ENCODE measurements around the gene SYCP1. TPM values are rescaled to one million over a fixed set of nuclear protein-coding genes. Genes with fewer than 3 reads are reported as not detected.
"Not testable (repeated sequence)": the region's sequence is repeated elsewhere in the genome, so short reads cannot be mapped to it uniquely, and the experiment has no call there.

The SYCP1 gene
- total RNA-seq: not detected

DNA sequence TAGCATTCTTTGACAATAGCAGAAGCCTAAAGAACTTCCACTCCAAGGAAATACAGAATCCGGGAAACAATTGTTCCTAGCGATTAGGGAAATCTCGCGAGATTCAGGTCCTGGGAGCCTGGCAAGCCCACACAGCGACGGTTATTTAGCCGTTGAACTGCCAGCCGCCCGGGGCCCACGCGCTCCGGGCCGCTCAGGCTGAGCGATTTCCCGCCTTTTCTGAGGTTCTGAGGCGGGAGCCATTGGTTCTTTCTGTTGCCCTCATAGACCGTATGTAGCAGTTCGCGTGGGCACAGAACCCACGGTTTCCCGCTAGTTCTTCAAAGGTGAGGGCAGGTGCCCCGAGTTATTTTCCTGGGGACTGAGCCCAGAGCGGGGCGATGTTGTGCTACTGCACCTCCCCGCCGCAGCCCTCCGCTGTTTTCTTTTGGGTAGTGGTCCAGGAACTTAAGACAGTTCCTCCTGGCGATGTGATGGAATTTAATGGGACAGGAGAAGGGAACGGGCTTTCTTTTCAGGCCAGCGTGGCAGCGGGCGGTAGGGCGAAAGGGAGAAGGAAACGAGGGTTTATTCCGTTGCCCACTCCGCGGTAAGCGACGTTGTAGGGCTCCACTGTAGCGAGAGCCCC is at the start of gene SYCP1:
Gene SYCP1 (plus strand): TSS at position 171 of the 628 bp plus-strand sequence. CDS start 602 bp downstream, outside the sequence.
- intact Hi-C loops (cut with DNase I): no loop called here
- peaks cover 0 to 12% of the 10 kb centered on the region in 2 donors for H3K27me3 ChIP-seq
- H3K36me3 ChIP-seq (replicated peaks in 1 of 2; ENCODE audit: insufficient read depth in 1 of 2, low read depth in 2 of 2): no peaks in the 10 kb centered on the region
- H3K9me3 ChIP-seq: no peaks in the 10 kb centered on the region
- no peak within 1 kb of the TSS for H3K4me3 ChIP-seq
- DNase-seq (no peak), ATAC-seq (no peak)
- WGBS, 2 donors: 24 to 29% methylated on average over 28 to 40 of the region's 40 CpGs
- no peak within 1 kb of the TSS for H3K27ac ChIP-seq
- H3K4me1 ChIP-seq: peaks cover 4% of the 10 kb centered on the region
- TF ChIP-seq POLR2A (IDR thresholded peaks at IDR 0.05) (no peak), CTCF (IDR thresholded peaks at IDR 0.05) (no peak)

DNA sequence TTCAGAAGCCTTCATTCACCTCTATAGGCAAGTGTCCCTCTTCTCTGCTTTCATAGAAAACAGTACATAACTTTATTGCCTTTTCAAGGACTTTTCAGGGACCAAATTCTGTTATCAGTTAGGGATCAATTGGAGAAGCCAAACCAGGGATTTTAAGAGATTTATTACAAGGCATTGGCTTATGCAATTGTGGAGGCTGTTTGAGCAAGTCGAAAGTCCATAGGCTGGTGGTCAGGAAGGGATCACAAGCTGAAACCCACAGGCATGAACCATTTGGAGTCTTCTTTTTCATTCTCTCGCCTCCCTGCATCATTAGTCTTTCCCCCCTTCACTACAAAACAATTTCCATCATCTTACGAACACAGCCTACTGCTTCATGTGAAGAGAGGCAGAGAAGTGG is 34.8 kb upstream of the SYCP1 start:
- Histone ChIP-seq H3K9me3 (no peaks in the 10 kb centered on the region), H3K4me1 (no peaks in the 10 kb centered on the region), H3K4me3 (no peak overlapping the region), H3K36me3 (replicated peaks in 1 of 2; ENCODE audit: insufficient read depth in 1 of 2, low read depth in 2 of 2) (no peaks in the 10 kb centered on the region), H3K27me3 (no peaks in the 10 kb centered on the region), H3K27ac (no peak overlapping the region)
- TF ChIP-seq CTCF (IDR thresholded peaks at IDR 0.05) (no peak), POLR2A (IDR thresholded peaks at IDR 0.05) (no peak)
- WGBS, 2 donors: 47 to 66% methylated on average over 3 of the region's 3 CpGs
- ATAC-seq: no peak
- intact Hi-C loops (cut with DNase I): no loop called here
- no peak for DNase-seq

DNA sequence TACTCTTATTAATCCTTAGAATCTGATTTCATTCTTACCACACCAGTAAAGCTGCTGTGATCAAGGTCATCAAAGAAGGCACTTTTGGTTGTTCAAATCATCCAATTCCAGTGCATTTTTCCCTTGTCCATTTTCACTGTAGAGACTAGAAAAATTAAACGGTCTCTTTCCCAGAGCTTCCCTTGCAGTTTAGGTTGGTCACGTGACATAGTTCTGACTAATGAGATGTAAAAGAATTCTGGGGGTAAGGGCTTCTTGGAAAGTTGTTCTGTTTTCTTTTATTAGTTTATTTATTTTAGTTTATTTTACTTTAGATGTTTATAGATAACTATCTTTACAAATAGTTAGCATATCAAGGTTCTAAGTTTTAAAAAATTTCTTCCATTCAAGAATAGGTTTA is 34.3 kb upstream of the SYCP1 start:
- DNase-seq: no peak
- H3K4me1 ChIP-seq: no peaks in the 10 kb centered on the region
- no peaks in the 10 kb centered on the region for H3K36me3 ChIP-seq (replicated peaks in 1 of 2; ENCODE audit: insufficient read depth in 1 of 2, low read depth in 2 of 2)
- no peak overlapping the region for H3K27ac ChIP-seq
- no peak overlapping the region for H3K4me3 ChIP-seq
- intact Hi-C loops (cut with DNase I): no loop called here
- no peak for TF ChIP-seq POLR2A (IDR thresholded peaks at IDR 0.05)
- no peak for TF ChIP-seq CTCF (IDR thresholded peaks at IDR 0.05)
- ATAC-seq: no peak
- H3K9me3 ChIP-seq: no peaks in the 10 kb centered on the region
- WGBS, 2 donors: 75 to 80% methylated on average over 2 of the region's 2 CpGs
- no peaks in the 10 kb centered on the region for H3K27me3 ChIP-seq

DNA sequence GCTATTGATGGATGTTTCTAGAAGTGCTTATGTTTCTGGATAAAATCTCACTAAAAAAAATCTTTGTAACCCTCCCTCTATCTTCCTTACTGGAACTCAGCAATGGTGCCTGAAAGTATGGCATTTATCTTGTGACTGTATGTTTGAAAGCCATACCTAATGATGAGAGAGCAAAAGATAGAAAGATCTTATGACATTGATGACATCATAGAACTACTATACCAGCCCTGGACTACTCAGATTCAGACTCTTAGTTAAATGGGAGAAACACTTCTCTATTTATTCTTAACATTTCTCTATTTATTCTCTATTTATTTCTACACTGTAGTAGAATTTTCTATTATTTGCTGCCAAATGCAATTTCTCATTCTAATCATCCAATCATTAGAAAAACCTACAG is 32.7 kb upstream of the SYCP1 start:
- no peaks in the 10 kb centered on the region for H3K4me1 ChIP-seq
- TF ChIP-seq CTCF (IDR thresholded peaks at IDR 0.05): no peak
- no peak for TF ChIP-seq POLR2A (IDR thresholded peaks at IDR 0.05)
- no peaks in the 10 kb centered on the region for H3K36me3 ChIP-seq (replicated peaks in 1 of 2; ENCODE audit: insufficient read depth in 1 of 2, low read depth in 2 of 2)
- no peaks in the 10 kb centered on the region for H3K9me3 ChIP-seq
- H3K27ac ChIP-seq: no peak overlapping the region
- H3K27me3 ChIP-seq: no peaks in the 10 kb centered on the region
- no peak for DNase-seq
- ATAC-seq: no peak
- intact Hi-C loops (cut with DNase I): no loop called here
- no peak overlapping the region for H3K4me3 ChIP-seq

GRCh38 chr1:114828251-114828650 is 26.4 kb upstream of the SYCP1 start:
- DNase-seq: no peak
- ATAC-seq: no peak
- 72 to 79% methylated on average over 5 of the region's 5 CpGs for WGBS, 2 donors
- intact Hi-C loops (cut with DNase I): no loop called here
- no peak overlapping the region for H3K4me3 ChIP-seq
- no peaks in the 10 kb centered on the region for H3K9me3 ChIP-seq
- no peak overlapping the region for H3K27ac ChIP-seq
- TF ChIP-seq POLR2A (IDR thresholded peaks at IDR 0.05) (no peak), CTCF (IDR thresholded peaks at IDR 0.05) (no peak)
- no peaks in the 10 kb centered on the region for H3K27me3 ChIP-seq
- H3K36me3 ChIP-seq (replicated peaks in 1 of 2; ENCODE audit: insufficient read depth in 1 of 2, low read depth in 2 of 2): no peaks in the 10 kb centered on the region
- no peaks in the 10 kb centered on the region for H3K4me1 ChIP-seq

DNA sequence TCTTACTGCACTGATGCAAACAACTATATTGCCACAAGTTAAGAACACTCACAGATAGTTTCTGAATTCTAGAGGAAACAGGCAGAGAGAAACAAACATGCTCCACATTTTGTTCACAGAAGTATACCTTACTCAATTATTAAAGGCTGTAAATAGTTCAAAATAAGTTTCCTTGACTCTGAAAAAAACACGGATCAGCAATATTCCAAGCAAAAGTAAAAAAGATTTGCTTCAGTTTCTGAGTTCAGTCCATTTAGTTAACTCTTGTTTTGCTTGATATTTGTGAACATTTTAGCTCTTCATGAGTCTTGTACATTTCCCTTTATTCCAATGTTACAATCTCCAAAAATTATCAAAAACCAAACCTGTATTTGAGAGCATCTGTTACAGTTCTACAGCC is 24.6 kb upstream of the SYCP1 start:
- H3K27ac ChIP-seq; H3K27me3 ChIP-seq; H3K9me3 ChIP-seq; intact Hi-C loops (cut with DNase I); ATAC-seq; DNase-seq; H3K4me1 ChIP-seq; H3K4me3 ChIP-seq; H3K36me3 ChIP-seq (replicated peaks in 1 of 2; ENCODE audit: insufficient read depth in 1 of 2, low read depth in 2 of 2): not testable (repeated sequence)
- WGBS, 2 donors: 44 to 61% methylated on average over 1 of the region's 1 CpG

Data from body of pancreas (tissue), 4 donors.